ENCODE measurements around the gene LINGO3.

LINGO3 gene

DNA sequence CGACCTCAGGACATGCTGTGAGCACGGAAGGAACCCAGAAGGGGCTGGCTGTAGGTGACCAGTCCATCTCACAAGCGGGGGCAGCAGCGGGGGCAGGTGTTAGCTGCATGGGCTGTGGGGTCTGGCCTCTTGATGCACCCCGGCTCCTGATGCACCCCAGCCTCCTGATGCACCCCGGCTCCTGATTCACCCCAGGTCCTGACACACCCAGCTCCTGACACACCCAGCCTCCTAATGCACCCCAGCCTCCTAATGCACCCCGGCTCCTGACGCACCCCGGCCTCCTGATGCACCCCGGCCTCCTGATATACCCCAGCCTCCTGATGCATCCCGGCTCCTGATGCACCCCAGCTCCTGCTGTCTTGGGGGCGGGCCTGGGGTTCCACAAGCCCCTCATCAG lies 13.0 kb upstream of the LINGO3 start:
- H3K27me3 ChIP-seq (ENCODE audit: insufficient read depth, low read depth, severe bottlenecking), result no peaks in the 10 kb centered on the region

DNA sequence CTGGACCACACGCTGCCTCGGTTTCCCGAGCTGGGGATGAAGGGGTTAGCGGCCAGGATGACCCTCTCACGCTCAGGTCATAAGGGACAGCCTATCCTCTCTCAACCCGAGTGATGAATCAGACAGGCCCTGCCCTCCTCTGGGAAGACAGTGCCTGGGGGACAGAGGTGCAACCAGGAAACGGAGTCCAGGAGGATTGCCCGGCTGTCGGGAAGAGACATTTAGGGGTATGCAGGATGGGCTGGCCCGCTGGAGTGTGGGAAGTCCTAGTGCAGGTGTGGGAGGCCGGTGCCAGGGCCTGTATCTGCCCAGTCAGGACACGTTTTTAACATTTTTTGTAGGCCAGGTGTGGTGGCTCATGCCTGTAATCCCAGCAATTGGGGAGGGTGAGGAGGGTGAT lies 12.1 kb upstream of the LINGO3 start:
- no peak for DNase-seq
- peaks cover 27% of the 10 kb centered on the region for H3K36me3 ChIP-seq
- TF ChIP-seq, protein P1, sequence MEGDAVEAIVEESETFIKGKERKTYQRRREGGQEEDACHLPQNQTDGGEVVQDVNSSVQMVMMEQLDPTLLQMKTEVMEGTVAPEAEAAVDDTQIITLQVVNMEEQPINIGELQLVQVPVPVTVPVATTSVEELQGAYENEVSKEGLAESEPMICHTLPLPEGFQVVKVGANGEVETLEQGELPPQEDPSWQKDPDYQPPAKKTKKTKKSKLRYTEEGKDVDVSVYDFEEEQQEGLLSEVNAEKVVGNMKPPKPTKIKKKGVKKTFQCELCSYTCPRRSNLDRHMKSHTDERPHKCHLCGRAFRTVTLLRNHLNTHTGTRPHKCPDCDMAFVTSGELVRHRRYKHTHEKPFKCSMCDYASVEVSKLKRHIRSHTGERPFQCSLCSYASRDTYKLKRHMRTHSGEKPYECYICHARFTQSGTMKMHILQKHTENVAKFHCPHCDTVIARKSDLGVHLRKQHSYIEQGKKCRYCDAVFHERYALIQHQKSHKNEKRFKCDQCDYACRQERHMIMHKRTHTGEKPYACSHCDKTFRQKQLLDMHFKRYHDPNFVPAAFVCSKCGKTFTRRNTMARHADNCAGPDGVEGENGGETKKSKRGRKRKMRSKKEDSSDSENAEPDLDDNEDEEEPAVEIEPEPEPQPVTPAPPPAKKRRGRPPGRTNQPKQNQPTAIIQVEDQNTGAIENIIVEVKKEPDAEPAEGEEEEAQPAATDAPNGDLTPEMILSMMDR (IDR thresholded peaks at IDR 0.05; ENCODE audit: low read depth, low read length), result no peak
- H3K27ac ChIP-seq, result no peak overlapping the region
- peaks cover 4% of the 10 kb centered on the region for H3K9me3 ChIP-seq (ENCODE audit: severe bottlenecking)
- H3K27me3 ChIP-seq (ENCODE audit: insufficient read depth, low read depth, severe bottlenecking), result no peaks in the 10 kb centered on the region
- H3K4me3 ChIP-seq (ENCODE audit: low read depth, low read length), result no peak overlapping the region

More for the DNA sequence above, 13.0 kb upstream of the LINGO3 start:
- Histone ChIP-seq H3K4me3 (ENCODE audit: low read depth, low read length) (no peak overlapping the region), H3K36me3 (peaks cover 36% of the 10 kb centered on the region), H3K27ac (no peak overlapping the region), H3K9me3 (ENCODE audit: severe bottlenecking) (no peaks in the 10 kb centered on the region)
- TF ChIP-seq, protein P1 (IDR thresholded peaks at IDR 0.05; ENCODE audit: low read depth, low read length), result no peak
- DNase-seq, result no peak

DNA sequence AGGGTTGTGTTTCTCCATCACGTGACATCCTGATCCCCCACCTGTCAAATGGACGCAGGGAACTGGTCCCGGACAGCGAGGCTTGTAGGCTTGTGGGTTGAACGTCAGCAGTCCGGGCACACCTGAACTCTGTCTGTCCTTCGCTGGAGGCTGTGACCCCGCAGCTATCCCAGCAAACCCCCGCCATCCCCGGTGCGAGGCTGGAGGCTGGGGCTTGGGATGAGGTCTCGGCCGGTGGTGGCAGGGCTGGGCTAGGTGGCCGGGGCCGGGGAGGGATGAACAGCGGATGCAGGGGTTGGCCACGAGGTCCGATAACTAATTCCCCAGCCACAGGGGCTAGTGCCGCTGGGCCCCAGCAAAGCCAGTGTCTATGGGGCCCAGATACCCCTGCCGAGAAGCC lies 11.6 kb upstream of the LINGO3 start:
- TF ChIP-seq, protein P1 (IDR thresholded peaks at IDR 0.05; ENCODE audit: low read depth, low read length), result no peak
- Histone ChIP-seq H3K27ac (no peak overlapping the region), H3K36me3 (peaks cover 25% of the 10 kb centered on the region), H3K27me3 (ENCODE audit: insufficient read depth, low read depth, severe bottlenecking) (no peaks in the 10 kb centered on the region), H3K9me3 (ENCODE audit: severe bottlenecking) (peaks cover 9% of the 10 kb centered on the region), H3K4me3 (ENCODE audit: low read depth, low read length) (no peak overlapping the region)
- DNase-seq, result no peak

DNA sequence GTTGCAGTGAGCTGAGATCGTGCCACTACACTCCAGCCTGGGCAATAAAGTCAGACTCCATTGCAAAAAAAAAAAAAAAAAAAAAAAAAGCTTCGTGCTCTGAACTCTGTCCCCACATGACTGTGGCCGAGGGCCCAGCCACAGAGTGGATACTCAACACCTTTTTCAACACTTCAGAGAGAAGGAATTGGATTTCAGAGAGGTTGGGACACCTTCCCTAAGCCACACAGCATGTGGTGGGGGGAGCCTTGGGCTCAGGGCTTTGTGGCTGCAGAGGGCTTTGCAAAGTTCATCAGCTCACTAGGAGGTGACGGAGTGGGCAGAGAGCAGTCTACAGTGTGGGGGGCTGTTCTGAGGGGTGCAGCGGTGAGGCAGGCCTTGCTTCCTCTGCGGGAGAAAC lies 11.0 kb upstream of the LINGO3 start:
- TF ChIP-seq, protein P1 (IDR thresholded peaks at IDR 0.05; ENCODE audit: low read depth, low read length), result no peak
- peaks cover 9% of the 10 kb centered on the region for H3K9me3 ChIP-seq (ENCODE audit: severe bottlenecking)
- H3K36me3 ChIP-seq, result peaks cover 20% of the 10 kb centered on the region
- DNase-seq, result no peak
- H3K27me3 ChIP-seq (ENCODE audit: insufficient read depth, low read depth, severe bottlenecking), result no peaks in the 10 kb centered on the region
- no peak overlapping the region for H3K27ac ChIP-seq
- H3K4me3 ChIP-seq (ENCODE audit: low read depth, low read length), result no peak overlapping the region

DNA sequence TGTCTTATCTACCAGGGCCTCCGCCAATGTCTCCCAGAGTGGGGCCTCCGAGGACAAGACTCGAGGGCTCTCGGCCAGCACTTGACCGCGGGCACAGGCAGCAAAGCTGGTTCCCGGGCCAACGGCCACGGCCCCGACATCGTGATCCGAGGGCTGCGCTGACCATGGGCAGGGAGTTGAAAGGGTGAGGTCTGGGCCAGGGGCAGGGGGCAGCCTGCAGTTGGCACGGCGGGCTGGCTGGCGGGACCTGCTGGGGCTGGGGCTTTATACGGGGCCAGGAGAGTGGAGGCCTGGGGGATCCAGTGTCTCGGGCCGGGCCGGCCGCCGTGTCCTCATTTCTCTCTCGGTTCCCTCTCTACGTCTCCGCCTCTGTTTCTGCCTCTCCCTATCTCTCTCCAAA lies 9.8 kb upstream of the LINGO3 start:
- no peak overlapping the region for H3K27ac ChIP-seq
- DNase-seq, result no peak
- TF ChIP-seq, protein P1 (IDR thresholded peaks at IDR 0.05; ENCODE audit: low read depth, low read length), result no peak
- peaks cover 11% of the 10 kb centered on the region for H3K36me3 ChIP-seq
- H3K4me3 ChIP-seq (ENCODE audit: low read depth, low read length), result no peak overlapping the region
- H3K9me3 ChIP-seq (ENCODE audit: severe bottlenecking), result peaks cover 9% of the 10 kb centered on the region
- H3K27me3 ChIP-seq (ENCODE audit: insufficient read depth, low read depth, severe bottlenecking), result no peaks in the 10 kb centered on the region

DNA sequence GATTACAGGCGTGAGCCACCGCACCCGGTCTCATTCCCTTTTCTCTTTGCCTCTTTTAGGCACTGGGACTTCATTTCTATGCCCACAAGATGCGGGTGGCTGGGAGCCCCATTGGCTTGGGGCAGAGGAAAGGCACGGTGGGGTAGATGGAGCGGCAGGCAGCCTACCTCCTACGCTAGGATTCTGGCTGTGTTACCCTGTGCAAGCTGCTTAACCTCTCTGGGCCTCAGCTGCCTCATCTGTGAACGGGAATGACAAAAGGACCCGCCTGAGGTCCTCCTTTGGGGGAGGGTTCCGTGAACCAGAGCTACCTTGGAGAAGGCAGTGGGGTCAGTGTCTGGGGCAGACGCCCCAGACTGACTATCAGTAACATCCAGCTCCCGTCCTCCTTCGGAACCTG lies 9.3 kb upstream of the LINGO3 start:
- no peaks in the 10 kb centered on the region for H3K27me3 ChIP-seq (ENCODE audit: insufficient read depth, low read depth, severe bottlenecking)
- H3K27ac ChIP-seq, result no peak overlapping the region
- no peak for DNase-seq
- H3K4me3 ChIP-seq (ENCODE audit: low read depth, low read length), result no peak overlapping the region
- peaks cover 7% of the 10 kb centered on the region for H3K36me3 ChIP-seq
- peaks cover 9% of the 10 kb centered on the region for H3K9me3 ChIP-seq (ENCODE audit: severe bottlenecking)
- TF ChIP-seq, protein P1 (IDR thresholded peaks at IDR 0.05; ENCODE audit: low read depth, low read length), result no peak

Measured in WERI-Rb-1 (cell line).